ENCODE measurements around the gene PROK1.

Gene PROK1

DNA sequence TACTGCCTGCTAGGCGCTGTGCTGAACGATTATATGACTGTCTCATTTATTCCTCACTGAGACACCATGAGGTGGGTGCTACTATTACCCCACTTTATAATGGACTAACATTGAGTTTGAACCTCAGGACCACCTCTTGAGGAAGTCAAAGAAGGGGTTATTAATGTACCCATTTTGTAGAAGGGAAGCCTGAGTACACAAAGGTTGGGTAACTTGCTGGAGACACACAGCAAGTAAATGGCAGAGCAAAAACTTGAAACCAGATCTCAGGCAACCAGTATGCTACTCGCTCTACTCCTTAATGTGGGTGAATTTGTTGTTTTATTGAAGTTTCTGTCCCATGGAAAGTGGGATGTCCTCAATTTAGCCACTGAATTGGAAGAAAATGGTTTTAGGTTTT, 37.9 kb downstream of the PROK1 start:
- DNase-seq (ENCODE audit: low spot score) = no peak

DNA sequence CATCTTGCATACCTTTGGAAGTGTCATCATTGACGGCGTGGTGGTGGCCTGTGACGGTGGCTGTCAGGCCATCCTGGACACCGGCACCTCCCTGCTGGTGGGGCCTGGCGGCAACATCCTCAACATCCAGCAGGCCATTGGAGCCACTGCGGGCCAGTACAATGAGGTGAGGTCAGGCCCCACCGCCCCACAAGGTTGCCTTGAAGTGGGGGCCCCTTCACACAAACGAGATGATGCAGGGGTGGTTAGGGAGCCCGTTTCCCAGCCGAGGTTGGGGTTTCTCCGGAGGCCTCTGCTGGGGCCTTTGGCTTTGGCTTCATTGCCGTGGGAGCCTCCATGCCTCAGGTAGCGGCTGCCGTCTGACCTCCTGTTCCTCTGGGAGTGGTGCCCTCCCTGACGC, 38.5 kb downstream of the PROK1 start:
- no peak for DNase-seq (ENCODE audit: low spot score)

DNA sequence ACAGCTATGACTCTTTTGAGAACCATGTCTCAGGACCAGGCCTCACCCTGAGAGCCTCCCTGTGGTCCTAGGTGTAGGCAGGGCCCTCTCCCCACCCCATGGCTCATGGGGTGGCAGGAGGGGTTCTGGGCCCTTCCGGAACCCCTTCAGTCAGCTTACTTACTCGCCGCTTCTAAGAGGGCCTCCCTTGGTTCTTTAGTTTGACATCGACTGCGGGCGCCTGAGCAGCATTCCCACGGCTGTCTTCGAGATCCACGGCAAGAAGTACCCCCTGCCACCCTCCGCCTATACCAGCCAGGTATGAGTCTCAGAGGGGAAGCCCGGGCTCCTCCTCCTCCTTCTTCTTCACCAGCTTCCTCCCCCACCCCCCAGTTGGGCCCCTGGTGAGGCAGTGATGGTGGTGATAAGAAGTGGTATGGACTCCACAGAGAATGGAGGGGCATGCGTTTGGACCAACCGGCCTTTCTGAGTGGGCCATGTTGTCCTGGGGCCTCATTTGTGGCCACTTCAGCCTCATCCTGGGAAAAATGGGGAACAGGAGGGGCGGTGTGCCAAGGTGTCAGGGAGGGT, 39.1 kb downstream of the PROK1 start:
- DNase-seq (ENCODE audit: low spot score) = no peak

DNA sequence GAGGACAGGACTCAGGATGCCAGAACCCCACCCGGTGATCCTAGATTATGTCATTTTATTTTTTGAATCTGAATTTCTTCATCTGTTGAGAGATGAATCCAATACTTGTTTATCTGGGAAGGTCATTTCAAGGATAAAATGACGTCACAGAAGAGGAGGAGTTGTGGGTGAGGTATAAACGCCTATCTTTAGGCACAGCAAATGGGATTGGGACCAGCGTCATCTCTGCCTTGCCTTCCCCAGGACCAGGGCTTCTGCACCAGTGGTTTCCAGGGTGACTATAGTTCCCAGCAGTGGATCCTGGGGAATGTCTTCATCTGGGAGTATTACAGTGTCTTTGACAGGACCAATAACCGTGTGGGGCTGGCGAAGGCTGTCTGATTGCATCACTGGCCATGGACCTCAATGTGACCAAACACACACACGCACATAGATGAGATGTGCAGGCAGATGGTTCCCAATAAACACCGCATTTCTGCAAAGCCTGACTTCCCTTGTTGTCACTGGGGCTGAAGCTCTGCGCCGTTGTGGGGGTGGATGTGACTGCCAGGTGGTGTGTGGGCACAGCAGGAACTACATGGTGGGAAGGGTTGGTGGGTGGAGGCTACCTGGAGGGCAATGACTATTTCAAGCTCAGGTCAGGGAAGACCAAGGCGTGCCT, 40.0 kb downstream of the PROK1 start:
- no peak for DNase-seq (ENCODE audit: low spot score)

DNA sequence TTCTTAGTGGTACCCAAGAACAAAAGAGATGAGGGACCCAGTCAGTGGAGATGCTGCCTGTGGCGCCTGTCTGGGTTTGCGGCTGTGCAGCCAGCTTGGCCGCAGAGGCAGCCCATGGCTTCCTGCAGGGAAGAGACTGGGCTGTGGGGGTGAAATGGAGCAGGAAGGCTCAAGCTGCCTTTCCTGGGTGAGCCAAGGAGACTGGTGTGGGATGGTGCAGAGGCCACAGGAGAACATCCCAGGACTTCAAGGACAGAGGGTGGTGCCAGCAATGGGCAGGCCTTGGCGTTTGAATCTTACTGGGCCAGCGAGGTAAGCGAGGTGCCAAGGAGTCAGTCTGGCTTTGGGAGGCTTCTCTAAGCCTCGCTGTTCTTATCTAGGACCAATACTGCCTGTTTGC, 41.6 kb downstream of the PROK1 start:
- DNase-seq (ENCODE audit: low spot score) = no peak

DNA sequence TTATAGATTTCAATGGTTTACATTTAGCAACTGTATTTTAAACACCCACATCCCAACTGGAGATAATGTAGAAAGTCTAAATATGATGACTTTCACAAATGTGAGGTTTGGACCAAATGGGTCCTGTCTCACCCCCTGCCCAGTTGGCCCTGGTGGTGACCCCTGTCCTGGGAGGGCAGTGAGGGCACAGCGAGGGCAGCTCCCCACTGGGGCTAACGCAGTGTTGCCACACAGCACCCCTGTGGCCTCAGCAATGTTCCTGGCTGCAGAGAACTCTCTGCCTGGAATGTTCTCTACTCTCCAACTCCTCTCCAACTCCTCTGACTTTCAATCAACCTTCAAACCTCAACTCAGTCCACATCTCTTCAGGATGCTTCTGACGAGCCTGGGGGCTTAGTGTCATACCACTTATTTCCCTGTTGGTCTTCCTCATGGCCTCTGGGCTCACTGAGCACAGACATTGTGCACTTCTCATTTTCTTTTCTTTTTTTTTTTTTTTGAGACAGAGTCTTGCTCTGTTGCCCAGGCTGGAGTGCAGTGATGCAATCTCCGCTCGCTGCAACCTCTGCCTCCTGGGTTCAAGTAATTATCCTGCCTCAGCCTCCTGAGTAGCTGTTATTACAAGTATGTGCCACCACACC, 42.2 kb downstream of the PROK1 start:
- DNase-seq (ENCODE audit: low spot score) = no peak

DNA sequence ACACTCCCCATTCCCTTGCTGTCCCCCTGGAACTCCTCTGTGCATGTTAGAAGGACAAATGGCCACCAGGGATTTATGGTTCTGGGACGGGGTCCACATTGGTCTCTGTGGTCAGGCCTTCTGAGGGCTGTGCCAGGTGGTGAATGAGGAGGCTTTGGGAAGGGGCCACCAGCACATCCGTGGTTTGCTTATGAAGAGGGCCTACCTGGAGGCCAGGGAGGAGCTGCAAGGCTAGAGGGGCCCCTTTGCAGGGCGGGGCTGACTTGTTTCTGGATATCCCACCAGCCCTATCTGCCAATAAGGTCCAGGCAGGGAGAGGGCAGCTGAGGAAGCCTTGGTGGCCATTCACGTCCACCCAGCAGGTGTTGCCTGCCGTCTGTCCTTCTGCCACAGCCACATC, 43.1 kb downstream of the PROK1 start:
- no peak for DNase-seq (ENCODE audit: low spot score)

DNA sequence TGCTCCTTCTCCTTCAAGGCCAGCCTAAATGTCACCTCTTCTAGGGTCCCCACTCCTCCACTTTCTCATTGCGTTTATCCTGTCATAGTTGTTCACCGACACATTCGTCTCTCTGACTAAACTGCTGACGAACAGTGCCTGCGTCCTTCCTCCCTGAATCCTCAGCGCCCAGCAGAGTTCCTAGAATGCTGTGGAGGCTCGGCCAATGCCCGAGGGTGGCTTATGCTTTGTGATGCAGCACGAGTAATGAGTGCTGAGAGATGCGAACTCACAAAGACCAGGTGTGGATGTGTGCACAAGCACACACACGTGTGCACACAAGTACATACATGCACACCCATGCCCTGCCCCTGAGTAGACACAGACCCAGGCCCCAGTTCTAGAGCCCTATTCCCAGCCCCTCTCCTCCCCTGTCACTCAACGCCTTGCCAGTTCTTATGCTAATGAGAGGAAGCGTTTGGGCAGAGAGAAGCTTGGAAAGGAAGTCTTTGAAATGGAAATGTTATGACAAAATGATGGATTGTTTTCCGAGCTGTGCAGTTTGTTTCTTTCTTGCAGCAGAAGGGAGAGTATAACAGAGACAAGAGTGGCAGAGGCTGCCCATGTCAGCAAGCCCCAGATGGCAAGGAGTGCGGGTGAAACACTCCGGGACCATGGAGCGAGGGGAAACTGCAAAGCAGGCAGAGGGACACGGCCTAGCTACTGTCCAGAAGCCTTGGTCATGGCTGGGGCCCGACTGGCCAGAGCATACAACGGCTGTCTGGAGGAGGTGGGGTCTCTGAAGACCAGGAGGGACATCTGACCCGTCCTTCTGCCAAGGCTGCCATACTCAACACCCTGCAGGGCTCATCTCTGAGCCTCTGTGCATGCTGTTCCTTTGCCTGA, 43.8 kb downstream of the PROK1 start:
- no peak for DNase-seq (ENCODE audit: low spot score)

DNA sequence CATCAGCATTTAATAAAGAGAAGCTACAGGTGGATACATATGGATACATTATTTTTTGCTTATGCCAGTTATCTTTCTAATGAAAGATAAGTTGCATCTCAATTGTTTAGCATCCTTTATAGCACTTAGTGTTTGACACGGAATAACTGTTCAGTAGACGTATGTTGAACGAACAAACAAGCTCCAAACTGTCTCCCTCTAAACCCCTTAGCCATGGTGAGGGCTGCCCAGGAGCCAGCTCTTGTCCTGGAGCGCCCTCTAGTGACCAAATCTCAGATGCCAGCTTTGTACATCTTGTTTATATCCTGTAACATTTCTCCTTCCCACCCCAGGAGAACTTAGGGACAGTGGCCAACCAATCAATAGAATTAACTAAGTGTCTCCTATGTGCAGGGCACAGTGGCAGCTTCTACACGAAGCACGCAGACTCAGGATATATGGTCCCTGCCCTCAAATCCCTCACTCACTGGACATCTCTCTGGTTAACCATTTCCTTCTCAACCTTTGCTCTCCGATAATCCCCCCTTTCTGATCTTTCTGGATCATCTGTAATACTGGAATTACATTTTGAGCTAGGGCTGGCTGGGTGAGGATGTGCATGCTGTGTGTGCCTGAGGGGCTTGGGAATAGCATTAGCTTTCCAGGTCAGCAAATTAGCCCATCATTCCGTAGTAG, 45.1 kb downstream of the PROK1 start:
- DNase-seq (ENCODE audit: low spot score) = peak; percentile 91

DNA sequence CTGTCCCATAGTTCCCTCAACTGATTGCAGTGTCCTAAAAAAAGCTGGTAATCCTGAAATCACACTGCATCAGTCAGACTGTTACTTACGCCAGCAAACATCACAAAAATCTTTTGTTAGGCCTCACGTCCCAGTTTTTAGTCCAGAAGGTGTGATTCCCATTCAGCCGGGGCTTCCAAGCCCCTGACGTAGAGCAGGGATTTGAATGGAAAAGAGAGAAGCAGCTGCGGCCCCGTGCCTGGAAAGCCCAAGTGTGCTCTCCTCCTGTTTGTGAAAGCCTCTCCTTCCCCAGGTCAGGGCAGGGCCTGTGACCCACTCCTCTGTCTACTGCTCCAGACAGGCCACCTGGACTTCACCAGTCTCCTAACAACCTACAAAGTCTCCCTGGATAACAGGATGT, 47.3 kb downstream of the PROK1 start:
- DNase-seq (ENCODE audit: low spot score) = no peak

DNA sequence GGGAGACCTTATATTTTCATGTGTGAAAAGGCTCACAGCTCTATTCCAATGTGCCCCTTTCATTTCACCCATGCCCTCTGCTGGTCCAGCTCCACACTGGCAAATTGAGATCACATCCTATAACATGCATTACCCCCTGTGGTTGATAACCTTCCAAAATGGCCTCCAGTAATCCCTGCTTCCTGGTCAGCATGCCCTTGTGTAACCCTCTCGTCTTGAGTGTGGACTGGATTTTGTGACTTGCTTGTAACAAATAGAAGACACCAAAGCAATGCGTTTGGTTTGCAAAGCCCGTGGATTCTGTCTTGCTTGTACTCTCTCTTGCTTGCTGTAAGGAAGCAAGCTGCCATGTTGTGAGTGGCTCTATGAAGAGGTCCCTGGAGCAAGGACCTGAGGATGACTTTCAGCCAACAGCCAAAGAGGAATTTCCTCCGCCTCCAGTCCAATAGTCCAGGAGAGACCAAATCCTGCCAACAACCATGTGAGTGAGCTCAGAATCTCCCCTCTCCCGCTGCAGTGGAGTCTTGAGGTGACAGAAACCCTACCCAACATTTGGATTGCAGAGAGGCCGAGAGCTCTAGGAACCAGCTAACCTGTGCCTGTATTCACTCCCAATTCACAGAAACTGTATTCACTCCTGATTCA, 50.7 kb downstream of the PROK1 start:
- no peak for DNase-seq (ENCODE audit: low spot score)

DNA sequence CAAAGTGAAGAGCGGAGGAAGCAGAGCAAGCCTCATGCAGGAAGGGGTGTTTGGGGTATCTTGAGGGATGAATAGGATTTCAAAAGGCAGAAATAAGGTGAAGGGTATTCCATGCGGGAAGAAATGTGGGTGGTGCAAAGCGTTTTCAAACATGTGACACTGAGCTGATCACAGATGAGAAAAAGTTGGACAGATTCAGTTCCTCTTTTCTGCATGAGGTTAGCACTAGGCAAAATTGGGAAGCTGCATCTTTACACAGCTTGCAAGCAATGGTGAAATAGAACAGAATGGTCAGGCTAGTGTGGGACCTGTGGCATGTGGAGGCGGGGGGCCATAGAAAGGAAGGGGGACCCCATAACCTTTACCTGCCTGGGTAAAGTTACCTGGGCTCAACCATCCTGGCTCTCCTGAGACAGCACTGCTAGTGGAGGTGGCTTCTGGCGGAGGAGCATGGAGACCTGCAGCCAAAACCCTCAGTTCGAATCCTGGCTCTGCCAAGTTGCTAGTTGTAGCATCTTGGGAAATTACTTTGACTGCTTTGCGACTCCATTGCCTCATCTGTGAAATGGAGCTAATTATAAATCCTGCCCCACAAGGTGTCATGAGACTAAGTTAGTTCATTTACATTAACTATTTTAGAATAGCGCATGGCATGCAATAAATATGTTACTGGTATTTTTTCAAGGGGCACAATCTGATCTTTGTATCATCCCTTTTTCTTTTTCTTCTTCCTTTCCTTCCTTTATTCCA, 51.6 kb downstream of the PROK1 start:
- DNase-seq (ENCODE audit: low spot score) = no peak

DNA sequence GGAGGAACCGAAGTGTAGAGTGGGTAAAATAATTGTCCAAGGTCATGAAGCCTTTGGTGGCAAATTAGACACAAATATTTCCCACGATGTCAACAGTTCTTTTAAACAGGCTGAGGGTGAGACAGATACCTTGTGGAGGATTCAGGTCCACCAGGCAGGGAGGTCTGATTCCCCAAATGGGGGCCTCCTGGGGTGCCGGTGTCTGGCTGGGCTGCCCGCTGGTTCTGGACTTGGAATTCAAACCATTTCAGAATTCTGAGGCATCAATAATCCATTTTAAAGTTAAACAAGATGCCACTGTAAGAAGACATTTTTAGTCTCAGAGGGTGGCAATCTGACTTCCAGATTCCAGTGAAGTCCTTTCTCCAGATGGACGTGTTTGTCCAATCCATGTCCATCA, 52.5 kb downstream of the PROK1 start:
- no peak for DNase-seq (ENCODE audit: low spot score)

DNA sequence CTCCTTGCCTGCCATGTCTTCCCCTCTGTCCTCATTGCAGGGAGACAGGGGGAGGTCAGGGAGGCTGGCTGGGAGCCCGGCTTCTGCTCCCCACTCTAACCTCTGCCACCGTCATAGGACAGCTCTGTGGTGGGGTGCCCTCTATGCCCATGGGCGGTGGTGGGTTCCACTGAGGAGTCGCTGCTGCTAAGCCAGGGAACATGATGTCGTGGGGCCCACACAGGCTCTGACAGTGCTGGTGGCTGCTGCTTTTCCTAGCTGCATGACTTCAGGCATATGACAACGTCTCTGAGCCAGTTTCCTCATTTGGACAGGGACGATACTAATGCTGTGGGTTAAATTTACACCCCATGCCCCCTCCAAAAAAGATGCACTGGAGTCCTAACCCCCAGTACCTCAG, 53.3 kb downstream of the PROK1 start:
- no peak for DNase-seq (ENCODE audit: low spot score)

DNA sequence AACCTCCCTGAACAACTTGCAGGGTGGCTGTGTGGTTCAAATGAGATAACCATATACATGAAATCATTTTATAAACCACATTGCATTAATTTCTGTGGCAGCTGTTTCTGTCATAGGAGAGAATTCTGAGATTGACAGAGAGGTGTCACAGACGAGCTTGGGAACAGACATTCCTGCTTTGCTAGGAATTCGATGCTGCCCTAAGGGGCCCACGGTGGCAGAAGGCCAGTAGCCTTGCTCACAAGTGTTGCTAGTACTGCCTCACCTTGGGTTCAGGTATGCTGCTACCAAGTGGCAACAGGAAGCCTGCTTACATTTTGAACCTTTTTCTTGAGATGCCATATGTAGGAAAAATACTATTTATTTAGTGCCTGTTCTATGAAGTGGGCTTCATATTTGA, 54.6 kb downstream of the PROK1 start:
- no peak for DNase-seq (ENCODE audit: low spot score)

DNA sequence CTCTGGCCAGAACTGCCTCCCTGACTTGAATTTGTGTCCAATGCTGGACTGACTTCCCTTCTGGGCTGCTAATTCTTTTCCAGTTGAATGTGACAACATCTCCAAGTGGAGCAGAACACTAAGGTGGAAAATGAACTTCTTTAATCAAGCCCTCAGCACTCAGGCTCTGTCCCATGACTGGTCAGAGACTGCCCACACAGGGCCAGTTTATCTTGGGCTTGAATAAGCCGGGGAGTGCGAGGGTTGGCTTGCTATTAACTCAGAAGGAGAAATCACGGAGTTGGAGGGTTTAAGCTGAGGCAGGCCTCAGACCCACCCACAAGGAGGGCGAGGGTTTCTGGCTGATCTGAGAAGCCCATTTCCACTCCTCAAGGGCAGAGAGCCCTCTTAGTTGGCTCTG, 55.6 kb downstream of the PROK1 start:
- no peak for DNase-seq (ENCODE audit: low spot score)

Measured in AG20443 (cell line).